GM19239 (cell line): ENCODE results near the gene IP6K3.

Experiments used
- DNase-seq: peaks from one replicate; pipeline ENCODE4 v3.0.0; 2011; ENCODE audit warnings: low spot score; ENCODE audit not compliant: insufficient read length
- FAIRE-seq: peaks from 2 replicates; lab custom pipeline; 2011; peaks lifted over from hg19 to GRCh38; lab: Jason Lieb, UNC

The IP6K3 gene

DNA sequence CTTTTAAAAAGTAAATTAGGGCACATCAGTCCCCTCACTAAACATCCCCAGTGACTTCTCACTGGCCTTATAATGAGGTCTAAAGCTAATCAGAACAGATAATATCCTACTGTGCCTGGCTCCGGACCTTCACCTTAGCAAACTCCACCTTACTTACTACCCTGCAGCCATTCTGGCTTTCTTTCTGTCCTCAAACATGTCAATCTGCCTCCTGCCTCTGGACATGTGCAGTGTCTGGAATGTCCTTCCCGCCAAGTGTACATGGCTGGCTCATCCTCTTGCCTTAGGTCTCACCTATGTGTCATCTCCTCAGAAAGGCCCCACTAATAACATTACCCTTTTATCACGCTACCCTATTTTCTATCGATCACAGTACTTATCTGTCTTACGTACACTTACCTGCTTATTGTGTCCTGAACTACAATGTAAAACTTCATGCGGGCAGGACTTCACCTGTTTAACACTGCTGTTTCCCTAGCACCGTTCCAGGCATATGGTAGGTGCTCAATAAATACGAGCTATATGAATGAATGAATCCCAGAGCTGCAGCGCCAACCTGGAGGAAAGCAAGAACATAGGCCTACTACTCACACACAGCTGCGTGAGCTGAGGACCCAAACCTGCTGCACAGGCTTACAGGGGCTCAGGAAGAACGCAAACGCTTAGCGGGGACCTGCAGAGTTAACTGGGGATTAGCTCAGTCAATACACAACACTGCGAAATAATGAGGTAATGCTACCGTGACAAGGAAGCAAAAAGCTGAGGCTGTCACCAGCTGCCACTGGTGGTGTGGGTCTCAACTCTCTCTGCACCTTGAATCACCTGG lies 36.2 kb downstream of the IP6K3 start:
- DNase-seq (no peak), FAIRE-seq (no peak)

DNA sequence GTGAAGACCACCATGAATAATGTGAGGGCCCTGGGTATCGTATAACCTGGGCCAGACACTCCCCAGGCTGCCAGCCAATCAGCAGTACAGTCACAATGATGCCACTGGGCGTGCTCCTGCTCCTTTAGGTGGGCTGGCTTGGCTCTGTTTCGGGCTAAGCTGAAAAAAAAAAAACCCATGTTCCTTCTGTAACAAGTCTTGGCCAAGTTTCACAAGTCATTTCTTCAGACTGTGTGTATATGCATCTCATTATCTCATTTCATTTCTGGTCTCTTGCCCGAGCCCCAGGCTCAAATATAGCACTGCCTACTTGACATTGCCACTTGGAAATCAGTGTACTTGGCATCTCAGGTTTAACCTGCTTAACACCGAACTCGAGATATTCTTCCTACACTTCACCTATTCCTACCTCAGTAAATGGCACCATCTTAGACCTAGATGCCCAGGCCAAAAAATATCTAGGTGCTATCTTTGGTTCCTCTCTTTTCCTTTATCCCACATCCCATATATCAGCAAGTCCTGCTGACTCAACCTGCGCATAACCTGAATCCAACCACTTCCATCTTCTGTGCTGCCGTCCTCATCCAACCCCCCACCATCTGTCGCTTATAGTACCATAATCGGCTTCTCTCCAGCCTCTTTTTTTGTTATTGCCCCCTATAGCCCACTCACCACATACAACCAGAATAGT lies 37.0 kb downstream of the IP6K3 start:
- DNase-seq (no peak), FAIRE-seq (no peak)

GRCh38 chr6:33708516-33709204 lies 38.0 kb downstream of the IP6K3 start:
- FAIRE-seq (no peak), DNase-seq (no peak)

- DNase-seq (no peak), FAIRE-seq (no peak)
Observed at GRCh38 chr6:33707771-33708170, 38.9 kb downstream of the IP6K3 start.

DNA sequence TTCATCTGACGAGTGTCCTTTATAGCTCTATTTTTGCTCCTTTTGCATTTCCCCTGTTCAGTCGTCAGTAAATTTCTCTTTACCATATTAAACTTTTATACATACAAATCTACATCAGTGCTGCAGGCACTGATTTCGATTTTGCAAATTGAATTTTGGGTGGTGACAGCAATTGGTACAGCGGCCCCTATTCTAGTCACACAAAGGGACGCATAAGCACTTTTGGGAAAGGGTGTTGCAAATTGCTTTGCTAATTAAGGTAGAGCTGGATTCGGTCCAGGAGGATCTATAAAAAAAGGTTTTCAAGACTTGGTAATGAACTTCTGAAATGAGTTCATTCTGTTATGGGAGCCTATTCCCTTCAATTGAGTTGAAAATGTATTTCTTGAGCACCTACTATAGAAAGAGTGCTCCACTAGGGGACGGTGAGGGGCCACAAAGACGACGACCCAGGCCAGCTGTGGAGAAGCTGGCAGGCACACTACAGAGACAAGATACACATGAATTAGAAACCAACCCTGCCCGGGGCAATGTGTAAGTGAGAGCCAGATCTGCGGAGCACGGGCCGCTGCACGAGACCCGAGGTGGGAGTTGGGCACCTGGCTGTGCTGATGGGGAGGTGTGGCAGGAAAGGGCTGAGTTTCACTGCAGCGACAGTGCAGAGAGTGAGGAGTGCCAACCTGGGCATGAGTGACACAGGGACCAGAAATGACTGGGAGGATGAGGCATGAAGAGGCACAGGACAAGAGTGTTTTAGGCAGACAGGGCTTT lies 40.6 kb downstream of the IP6K3 start:
- no peak for FAIRE-seq
- no peak for DNase-seq

- DNase-seq (no peak), FAIRE-seq (no peak)
Observed at GRCh38 chr6:33705268-33705885, 41.3 kb downstream of the IP6K3 start.

GRCh38 chr6:33704215-33705066 lies 42.3 kb downstream of the IP6K3 start:
- no peak for FAIRE-seq
- no peak for DNase-seq

DNA sequence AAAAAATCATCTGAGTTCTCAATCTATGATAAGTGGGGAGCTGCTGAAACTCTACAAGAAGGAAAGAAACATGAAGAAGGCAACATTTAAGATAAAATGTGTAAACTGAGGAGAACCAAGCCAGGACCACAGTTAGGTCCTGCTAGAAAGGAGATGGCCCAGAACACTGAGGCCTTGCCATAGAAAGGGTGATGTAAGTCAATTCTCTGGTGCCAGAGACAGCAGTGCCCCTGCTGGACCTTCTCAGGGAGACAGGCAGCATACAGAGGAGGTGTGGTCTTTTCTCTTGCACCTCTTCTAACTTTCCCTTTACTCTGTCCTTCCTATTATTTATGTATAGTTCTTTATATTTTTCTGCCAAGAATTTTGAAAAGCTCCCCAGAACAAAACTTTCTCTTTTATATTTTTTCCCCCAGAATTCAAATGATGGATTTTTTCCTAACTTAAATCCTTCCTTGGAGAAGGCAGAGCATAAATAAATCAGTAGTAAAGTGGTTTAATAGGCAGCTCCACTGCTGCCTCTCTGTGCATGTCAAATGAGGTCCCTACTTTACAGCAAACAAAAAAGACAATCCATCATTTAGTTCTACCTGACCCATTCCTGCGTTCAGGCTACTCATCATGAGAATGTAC lies 44.2 kb downstream of the IP6K3 start:
- DNase-seq, result no peak
- no peak for FAIRE-seq

DNA sequence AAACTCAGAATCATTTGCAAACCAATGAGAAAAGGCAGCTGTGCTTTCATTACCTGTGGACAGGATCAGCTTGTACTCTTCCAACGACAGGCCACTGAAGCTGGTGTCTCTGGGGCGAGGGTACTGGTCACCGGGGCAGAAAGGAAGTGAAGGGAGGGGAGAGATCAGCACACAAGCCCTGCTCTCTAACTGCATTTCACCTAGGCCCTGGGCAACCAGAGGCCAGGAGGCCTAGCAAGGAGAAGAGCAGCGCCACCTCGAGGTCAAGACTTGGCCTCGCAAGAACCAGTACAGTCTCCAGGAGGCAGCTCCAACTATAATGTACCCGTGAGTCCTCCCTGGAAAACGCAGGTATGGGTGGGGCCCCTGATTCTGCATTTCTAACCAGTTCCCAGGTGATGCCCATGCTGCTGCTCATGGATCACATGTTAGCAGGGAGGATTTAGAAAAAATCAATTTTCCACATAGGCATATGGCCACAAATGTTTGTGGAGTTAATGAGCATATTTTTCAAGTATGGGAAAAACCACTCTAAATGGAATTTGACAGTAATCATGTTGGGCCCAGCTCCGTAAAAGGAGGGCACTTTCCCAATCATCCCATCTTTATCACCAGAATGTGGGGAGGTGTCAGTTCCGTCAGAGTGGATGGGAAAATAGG lies 46.2 kb downstream of the IP6K3 start:
- FAIRE-seq, result peak; percentile 52
- peak; percentile 57 for DNase-seq

DNA sequence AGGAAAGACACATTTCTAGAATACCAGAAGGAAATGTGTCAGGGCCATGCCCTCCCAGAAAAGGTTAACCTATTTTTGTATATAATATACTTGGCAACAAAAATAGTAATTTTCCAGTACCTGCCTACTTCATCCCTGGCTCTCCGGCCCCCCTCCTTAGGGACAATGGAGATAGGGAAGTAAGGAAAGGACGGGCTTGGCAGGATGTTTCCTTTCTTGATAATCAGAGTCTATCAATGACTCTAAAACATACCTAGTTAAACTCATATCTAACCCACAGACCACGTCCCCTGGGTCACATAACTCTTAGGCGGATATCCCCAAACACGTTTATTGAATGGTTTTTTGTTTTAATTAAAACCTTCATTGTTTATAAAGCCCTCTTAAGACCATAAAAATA lies 47.0 kb downstream of the IP6K3 start:
- FAIRE-seq (no peak), DNase-seq (no peak)

DNA sequence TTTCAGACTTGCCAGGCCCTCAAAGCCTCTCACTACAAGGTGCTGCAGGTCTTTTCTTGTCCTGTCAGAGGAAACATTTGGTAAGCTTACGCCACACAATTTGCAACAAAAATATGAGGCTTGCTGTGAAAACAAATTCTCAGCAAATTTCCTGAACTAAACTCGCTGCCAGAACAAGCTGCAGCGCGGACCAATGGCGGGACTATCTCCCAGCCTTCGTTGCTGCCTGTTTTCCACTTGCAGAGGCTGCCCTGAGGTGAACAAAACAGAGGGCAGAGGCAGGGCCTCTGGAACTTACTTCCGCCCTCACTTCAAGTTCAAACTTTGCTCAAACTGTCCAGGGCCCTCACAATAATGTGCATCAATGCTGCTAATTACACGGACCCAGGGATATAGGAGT lies 47.6 kb downstream of the IP6K3 start:
- FAIRE-seq, result no peak
- no peak for DNase-seq

DNA sequence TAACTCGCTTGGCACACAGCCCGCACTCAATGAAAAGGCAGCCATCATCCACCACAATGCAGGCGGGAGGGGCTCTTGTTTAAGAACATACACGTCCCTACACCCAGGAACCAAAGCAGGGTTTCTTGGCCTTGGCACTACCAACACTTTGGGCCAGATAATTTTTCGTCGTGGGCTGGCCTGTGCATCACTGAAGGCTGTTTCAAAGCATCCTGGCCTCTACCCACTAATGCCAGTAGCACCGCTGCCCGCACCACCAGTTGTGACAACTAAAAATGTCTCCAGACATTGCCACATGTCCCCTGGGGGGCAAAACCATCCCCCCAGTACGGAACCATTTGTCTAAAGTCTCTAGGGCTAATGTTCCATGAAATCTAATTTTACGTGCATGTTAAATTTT lies 48.2 kb downstream of the IP6K3 start:
- no peak for FAIRE-seq
- no peak for DNase-seq

GRCh38 chr6:33697845-33698244 lies 48.9 kb downstream of the IP6K3 start:
- DNase-seq (no peak), FAIRE-seq (no peak)

DNA sequence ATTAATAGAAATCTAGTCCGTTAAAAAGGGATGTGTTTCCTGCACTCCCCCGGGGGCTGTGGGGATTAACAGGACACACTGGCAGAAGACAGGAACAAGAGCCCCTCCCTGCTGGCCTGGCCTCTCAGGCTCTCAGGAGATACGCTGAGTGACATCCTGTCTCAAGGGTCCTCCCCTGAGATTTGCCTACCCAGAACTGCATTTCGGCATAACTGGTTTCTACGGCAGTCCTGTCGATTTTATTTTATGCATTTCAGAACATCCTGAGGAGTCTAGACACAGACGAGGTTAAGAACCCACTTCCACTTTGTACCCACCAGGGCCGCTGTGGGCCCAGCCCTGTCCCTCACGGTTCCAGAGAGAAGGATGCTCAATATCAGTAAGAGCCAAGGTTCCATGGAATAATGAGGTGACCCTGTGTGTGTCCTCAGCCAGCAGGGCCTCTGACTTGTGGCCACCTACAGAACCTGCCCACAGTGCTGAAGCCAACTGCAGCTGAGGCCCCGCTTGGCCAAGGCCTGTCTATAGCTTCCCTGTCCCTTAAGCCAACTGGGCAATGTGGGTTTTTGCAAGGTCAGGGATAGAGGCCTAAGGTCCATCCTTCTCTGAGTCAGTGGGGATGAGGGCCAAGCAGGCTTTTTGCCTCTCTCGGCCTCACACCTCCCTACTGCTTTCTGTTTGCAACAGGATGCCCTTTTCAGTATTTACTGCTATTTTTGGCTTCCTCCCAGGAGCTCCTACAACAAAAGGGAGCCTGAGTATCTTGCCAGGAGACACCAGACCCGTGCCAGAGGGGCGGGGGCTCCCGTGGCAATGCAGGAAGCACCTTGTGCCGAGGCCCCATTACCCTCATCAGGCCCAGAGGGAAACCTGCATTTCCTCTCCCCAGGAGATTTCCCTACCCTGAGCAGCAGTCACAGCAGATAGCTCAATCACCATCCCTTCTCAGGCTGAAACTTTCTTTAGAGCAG lies 49.9 kb downstream of the IP6K3 start:
- FAIRE-seq (peak; percentile 68), DNase-seq (peak; percentile 54)

- DNase-seq (no peak), FAIRE-seq (no peak)
Observed at GRCh38 chr6:33696076-33696475, 50.6 kb downstream of the IP6K3 start.

- DNase-seq, result no peak
- no peak for FAIRE-seq
Observed at GRCh38 chr6:33695451-33695887, 51.2 kb downstream of the IP6K3 start.

DNA sequence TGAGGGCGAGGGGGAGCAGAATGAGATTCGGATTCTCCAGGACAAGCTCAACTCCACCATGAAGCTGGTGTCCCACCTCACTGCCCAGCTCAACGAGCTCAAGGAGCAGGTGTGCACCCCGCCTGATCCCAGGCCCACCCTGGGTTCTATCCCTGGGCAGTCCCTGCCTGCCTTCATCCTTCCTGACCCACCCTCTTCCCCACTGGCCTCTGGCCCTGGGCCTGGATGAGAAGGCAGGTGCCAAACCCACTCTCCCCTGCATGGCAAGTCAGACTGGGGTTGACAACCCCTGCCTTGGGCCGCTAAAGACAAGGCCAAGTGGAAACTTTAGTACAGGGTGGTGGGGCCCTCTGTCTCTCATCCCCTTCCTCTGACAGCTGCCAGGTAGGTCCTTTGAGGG lies 51.7 kb downstream of the IP6K3 start:
- FAIRE-seq, result no peak
- DNase-seq, result no peak
